ENCODE measurements around the gene LSM14B.

- TF ChIP-seq CTCF (IDR thresholded peaks at IDR 0.05) (no peak), POLR2A (IDR thresholded peaks at IDR 0.05) (no peak)
Observed at GRCh38 chr20:62111148-62111547, 11.1 kb upstream of the LSM14B start.

All from testis (tissue), 2 donors.